T-cell (primary cell): ENCODE data around the gene NUP133. TPM values are rescaled to one million over a fixed set of nuclear protein-coding genes. Genes with fewer than 3 reads are reported as not detected.

ENCODE experiments used
- ATAC-seq, 4 experiments: fragments of 200-7000 bp in 3 of 4; fragments of 150-1000 bp in 1 of 4; cut with Tn5 transposase; replicated peaks in 1 of 4; 1 replicate in 3 of 4; 2 replicates in 1 of 4; pipeline ENCODE4 v1.10.0; 2021; ENCODE audit warnings: moderate library complexity in 3 of 4, mild to moderate bottlenecking in 2 of 4, moderate number of reproducible peaks in 1 of 4
- CTCF ChIA-PET, 2 donors: fragments of 300-600 bp; sonication (Branson Sonifier 250); formaldehyde crosslinking; loops; one replicate each; lab custom pipeline; 2022; ENCODE audit warnings: antibody characterized with exemption in 2 of 2; lab: Charles Lee
- POLR2A ChIA-PET, 2 donors: fragments of 300-600 bp; sonication (Branson Sonifier 250); formaldehyde crosslinking; loops; one replicate each; lab custom pipeline; 2022; ENCODE audit warnings: antibody characterized with exemption in 2 of 2; lab: Charles Lee
- DNase-seq, 35 experiments: peaks; one replicate each; pipeline versions ENCODE4 v3.0.0 to v3.0.0-alpha.2; 2013 to 2023
- H3K27ac ChIP-seq: one replicate; pipeline ENCODE4 v1.5.1; 2013; ENCODE audit warnings: low read length
- H3K27me3 ChIP-seq, 2 experiments: replicated peaks in 1 of 2; 1 replicate in 1 of 2; 2 replicates in 1 of 2; pipeline versions ENCODE4 v1.6.1 to v1.7.0; 2013; ENCODE audit warnings: low read length in 1 of 2, mixed read lengths in 1 of 2; ENCODE audit not compliant: control insufficient read depth in 2 of 2, insufficient read depth in 2 of 2; ENCODE audit errors: extremely low read depth in 1 of 2
- H3K36me3 ChIP-seq, 2 donors: 1 replicate in 1 of 2; 2 replicates in 1 of 2; pipeline versions ENCODE4 v1.6.1 to v1.7.0; 2013; ENCODE audit warnings: low read length in 1 of 2; ENCODE audit not compliant: control insufficient read depth in 2 of 2, insufficient read depth in 1 of 2; ENCODE audit errors: extremely low read depth in 1 of 2
- H3K4me1 ChIP-seq, 2 experiments: 1 replicate in 1 of 2; 2 replicates in 1 of 2; pipeline versions ENCODE4 v1.6.1 to v1.7.0; 2013; ENCODE audit warnings: low read length in 2 of 2, mixed read lengths in 1 of 2; ENCODE audit not compliant: insufficient read depth in 2 of 2, control insufficient read depth in 1 of 2; ENCODE audit errors: extremely low read depth in 1 of 2
- H3K4me3 ChIP-seq, 2 donors: 1 replicate in 1 of 2; 2 replicates in 1 of 2; pipeline versions ENCODE4 v1.5.1 to v1.7.0; 2013; ENCODE audit warnings: mild to moderate bottlenecking in 2 of 2, low read length in 1 of 2, moderate library complexity in 1 of 2; ENCODE audit not compliant: control insufficient read depth in 1 of 2; ENCODE audit errors: extremely low read depth in 1 of 2
- H3K9me3 ChIP-seq: 2 replicates; pipeline ENCODE4 v1.7.0; 2013
- H3K27ac Mint-ChIP-seq, 2 donors: one replicate each; pipeline ENCODE4 v1.8.0; 2020 to 2021; ENCODE audit warnings: mild to moderate bottlenecking in 2 of 2, mixed read lengths in 2 of 2
- H3K27me3 Mint-ChIP-seq, 2 donors: one replicate each; pipeline ENCODE4 v1.8.0; 2021 to 2022; ENCODE audit warnings: mixed read lengths in 2 of 2
- H3K36me3 Mint-ChIP-seq: one replicate; pipeline ENCODE4 v1.8.0; 2021; ENCODE audit warnings: mixed read lengths
- H3K4me1 Mint-ChIP-seq, 3 donors: one replicate each; pipeline ENCODE4 v1.8.0; 2020 to 2022; ENCODE audit warnings: mixed read lengths in 3 of 3, mild to moderate bottlenecking in 1 of 3
- H3K4me3 Mint-ChIP-seq, 3 donors: one replicate each; pipeline ENCODE4 v1.8.0; 2020 to 2022; ENCODE audit warnings: mild to moderate bottlenecking in 3 of 3, mixed read lengths in 3 of 3, moderate library complexity in 3 of 3
- H3K9me3 Mint-ChIP-seq, 3 donors: one replicate each; pipeline ENCODE4 v1.8.0; 2020 to 2022; ENCODE audit warnings: mixed read lengths in 3 of 3
- WGBS: methylation state at CpG from one replicate; pipeline ENCODE4 v1.1.5; 2013; ENCODE audit warnings: missing lambda C conversion rate; ENCODE audit not compliant: insufficient coverage; 5-methylcytosine and 5-hydroxymethylcytosine counted together
- total RNA-seq, 35 experiments: library from RNA in 6 of 35; stranded (reverse) in 6 of 35; fragments of 120-200 nt in 1 of 35; gene quantifications; one replicate each; pipeline versions ENCODE4 v1.2.1 to v1.2.4 and lab custom pipeline; 2013 to 2026

Gene NUP133
- total RNA-seq: 10 to 100 TPM; 32.3 to 47.6 (median 45.3) TPM
- 34.5 TPM for total RNA-seq (2013)
- total RNA-seq (lab: John Stamatoyannopoulos, UW): 62.9 to 154 (median 88.9) reads per million in 29 experiments

GRCh38 chr1:229507951-229508822, at the start of gene NUP133:
Gene NUP133 (minus strand): TSS chr1:229508341. CDS start chr1:229508249, 92 bp downstream.
- H3K4me3 Mint-ChIP-seq: peak within 1 kb of the TSS; percentile 89 to 92 (median 89)
- WGBS: under 1% methylated on average over 58 of the region's 65 CpGs
- peak within 1 kb of the TSS; percentile 84 to 98 for H3K4me3 ChIP-seq
- CTCF ChIA-PET: interaction anchor here in 1 of 2 donors (2.0 to 2.7 kb wide), 2 partner anchors 250 to 254 kb away, joined by 6 to 11 read pairs; no protein-coding TSS in a partner anchor
- DNase-seq (peak; percentile 94 to 100 (median 98)), ATAC-seq (peak; percentile 97 to 98 (median 98))
- peak within 1 kb of the TSS; percentile 83 for H3K27ac ChIP-seq
- H3K9me3 Mint-ChIP-seq: no peaks in the 10 kb centered on the region
- H3K4me1 Mint-ChIP-seq: peaks cover 20 to 44% (median 41%) of the 10 kb centered on the region in 3 donors
- H3K27ac Mint-ChIP-seq: peak within 1 kb of the TSS; percentile 98
- peaks cover 14% of the 10 kb centered on the region in 2 experiments for H3K4me1 ChIP-seq
- no peaks in the 10 kb centered on the region for H3K27me3 ChIP-seq
- peaks cover 8% of the 10 kb centered on the region for H3K36me3 Mint-ChIP-seq
- peaks cover 0 to 14% of the 10 kb centered on the region in 2 donors for H3K36me3 ChIP-seq
- H3K27me3 Mint-ChIP-seq: peaks cover 0 to 2% of the 10 kb centered on the region in 2 donors
- POLR2A ChIA-PET: interaction anchor here (0.6 to 0.7 kb wide), 3 partner anchors 31 to 1721 kb away, joined by 3 to 8 read pairs (median 3); no protein-coding TSS in a partner anchor
- no peaks in the 10 kb centered on the region for H3K9me3 ChIP-seq

GRCh38 chr1:229557200-229557850, 49.2 kb upstream of the NUP133 start:
- Histone ChIP-seq H3K4me3 (peak overlapping the region; percentile 54 to 57), H3K4me1 (peaks cover 9 to 34% of the 10 kb centered on the region in 2 experiments), H3K27me3 (no peaks in the 10 kb centered on the region), H3K9me3 (no peaks in the 10 kb centered on the region), H3K36me3 (no peaks in the 10 kb centered on the region), H3K27ac (peak overlapping the region; percentile 58)
- H3K27me3 Mint-ChIP-seq: no peaks in the 10 kb centered on the region
- no peaks in the 10 kb centered on the region for H3K9me3 Mint-ChIP-seq
- peak in 3 of 35 experiments; percentile 4 to 50 (median 16) for DNase-seq
- H3K4me3 Mint-ChIP-seq: peak overlapping the region; percentile 87 to 88 (median 88)
- POLR2A ChIA-PET: interaction anchor here in 1 of 2 donors (0.5 kb wide), 1 partner anchor 1395 kb away, joined by 5 read pairs; no protein-coding TSS in a partner anchor
- no CpG with 5 or more reads among the region's 5 CpGs for WGBS
- H3K27ac Mint-ChIP-seq: peak overlapping the region; percentile 87
- H3K4me1 Mint-ChIP-seq: peaks cover 53 to 56% (median 55%) of the 10 kb centered on the region in 3 donors
- CTCF ChIA-PET: interaction anchor here in 1 of 2 donors (0.7 kb wide), 1 partner anchor 51 kb away, joined by 8 read pairs; no protein-coding TSS in a partner anchor
- H3K36me3 Mint-ChIP-seq: peaks cover 3% of the 10 kb centered on the region
- no peak for ATAC-seq

- no peak for ATAC-seq
- Mint-ChIP-seq H3K4me1 (peaks cover 59 to 65% (median 60%) of the 10 kb centered on the region in 3 donors), H3K9me3 (no peaks in the 10 kb centered on the region), H3K27me3 (no peaks in the 10 kb centered on the region), H3K27ac (peak overlapping the region in 1 of 2 donors; percentile 11), H3K4me3 (no peak overlapping the region), H3K36me3 (peaks cover 3% of the 10 kb centered on the region)
- no peak overlapping the region for H3K4me3 ChIP-seq
- 79% methylated on average over 8 of the region's 10 CpGs for WGBS
- no peaks in the 10 kb centered on the region for H3K36me3 ChIP-seq
- H3K27ac ChIP-seq: no peak overlapping the region
- ChIA-PET POLR2A (interaction anchor here in 1 of 2 donors (0.5 kb wide), 1 partner anchor 335 kb away, joined by 3 read pairs; no protein-coding TSS in a partner anchor), CTCF (interaction anchor here in 1 of 2 donors (0.6 kb wide), 1 partner anchor 35 kb away, joined by 3 read pairs; no protein-coding TSS in a partner anchor)
- no peaks in the 10 kb centered on the region for H3K27me3 ChIP-seq
- peaks cover 9 to 34% of the 10 kb centered on the region in 2 experiments for H3K4me1 ChIP-seq
- DNase-seq: no peak
- H3K9me3 ChIP-seq: no peaks in the 10 kb centered on the region
These were observed 46.9 kb upstream of the NUP133 start for GRCh38 chr1:229554886-229555621.

GRCh38 chr1:229553621-229554130, 45.5 kb upstream of the NUP133 start:
- Histone ChIP-seq H3K27ac (no peak overlapping the region), H3K4me1 (peaks cover 7 to 28% of the 10 kb centered on the region in 2 experiments), H3K27me3 (no peaks in the 10 kb centered on the region), H3K9me3 (no peaks in the 10 kb centered on the region), H3K36me3 (peaks cover 0 to 5% of the 10 kb centered on the region in 2 donors), H3K4me3 (no peak overlapping the region)
- DNase-seq: no peak
- Mint-ChIP-seq H3K36me3 (peaks cover 14% of the 10 kb centered on the region), H3K27me3 (no peaks in the 10 kb centered on the region), H3K4me1 (peaks cover 52 to 59% (median 53%) of the 10 kb centered on the region in 3 donors), H3K9me3 (no peaks in the 10 kb centered on the region), H3K4me3 (no peak overlapping the region), H3K27ac (no peak overlapping the region)
- CTCF ChIA-PET: interaction anchor here in 1 of 2 donors (0.7 kb wide), 1 partner anchor 65 kb away, joined by 3 read pairs; no protein-coding TSS in a partner anchor
- ATAC-seq: no peak
- POLR2A ChIA-PET: no interaction called here
- 83% methylated on average over 2 of the region's 7 CpGs for WGBS

- no peak for DNase-seq
- Mint-ChIP-seq H3K27me3 (no peaks in the 10 kb centered on the region), H3K4me1 (peaks cover 52 to 58% (median 53%) of the 10 kb centered on the region in 3 donors), H3K9me3 (no peaks in the 10 kb centered on the region), H3K4me3 (no peak overlapping the region), H3K36me3 (peaks cover 21% of the 10 kb centered on the region), H3K27ac (no peak overlapping the region)
- Histone ChIP-seq H3K4me1 (peaks cover 7 to 27% of the 10 kb centered on the region in 2 experiments), H3K27ac (no peak overlapping the region), H3K4me3 (no peak overlapping the region), H3K9me3 (no peaks in the 10 kb centered on the region), H3K36me3 (peaks cover 0 to 12% of the 10 kb centered on the region in 2 donors), H3K27me3 (no peaks in the 10 kb centered on the region)
- WGBS: 88% methylated on average over 2 of the region's 5 CpGs
- no peak for ATAC-seq
- CTCF ChIA-PET: no interaction called here
- POLR2A ChIA-PET: no interaction called here
These were observed 44.6 kb upstream of the NUP133 start for GRCh38 chr1:229552732-229553131.
